SK-N-SH treated with all-trans-retinoic acid at 6 μM for 48 hours (cell line): ENCODE data around the gene SYNDIG1.

Experiments
- ATAC-seq: fragments of 200-7000 bp; cut with Tn5 transposase; 3 replicates; pipeline ENCODE4 v1.9.1; 2020; ENCODE audit warnings: mild to moderate bottlenecking, moderate library complexity
- ARNTL ChIP-seq: fragments of 450-650 bp; formaldehyde crosslinking; IDR thresholded peaks from 2 replicates; pipeline ENCODE4 v1.5.0; 2020; ENCODE audit warnings: low read depth, mild to moderate bottlenecking, moderate library complexity, borderline replicate concordance
- BACH2 ChIP-seq: fragments of 250-450 bp; sonication (Bioruptor Pico); IDR thresholded peaks from 2 replicates; pipeline ENCODE4 v1.9.0; 2021; ENCODE audit warnings: mild to moderate bottlenecking, borderline replicate concordance
- CSDC2 ChIP-seq: fragments of 250-450 bp; sonication (Bioruptor Pico); IDR thresholded peaks from 2 replicates; pipeline ENCODE4 v1.5.0; 2020; ENCODE audit warnings: mild to moderate bottlenecking, moderate library complexity
- ESRRG ChIP-seq: fragments of 250-450 bp; sonication (Bioruptor Pico); IDR thresholded peaks from 2 replicates; pipeline ENCODE4 v1.6.1; 2021; ENCODE audit warnings: mild to moderate bottlenecking
- GLIS3 ChIP-seq: fragments of 250-450 bp; sonication (Bioruptor Pico); IDR thresholded peaks from 2 replicates; pipeline ENCODE4 v1.5.0; 2020; ENCODE audit warnings: mild to moderate bottlenecking, moderate library complexity
- ISL1 ChIP-seq: fragments of 250-450 bp; sonication (Bioruptor Pico); IDR thresholded peaks from 2 replicates; pipeline ENCODE4 v2.1.2; 2022; ENCODE audit warnings: mild to moderate bottlenecking, moderate library complexity
- OSR1 ChIP-seq: fragments of 250-450 bp; sonication (Bioruptor Pico); IDR thresholded peaks from 2 replicates; pipeline ENCODE4 v1.8.0; 2022; ENCODE audit warnings: moderate library complexity, mild to moderate bottlenecking, inconsistent platforms
- PPARA ChIP-seq: fragments of 250-450 bp; sonication (Bioruptor Pico); IDR thresholded peaks from 2 replicates; pipeline ENCODE4 v1.5.0; 2020; ENCODE audit warnings: mild to moderate bottlenecking, borderline replicate concordance
- RARB ChIP-seq: fragments of 250-450 bp; sonication (Bioruptor Pico); IDR thresholded peaks from 2 replicates; pipeline ENCODE4 v1.8.0; 2021; ENCODE audit warnings: mild to moderate bottlenecking, moderate library complexity
- SNAI2 ChIP-seq: fragments of 250-450 bp; sonication (Bioruptor Pico); IDR thresholded peaks from 2 replicates; pipeline ENCODE4 v1.5.0; 2020; ENCODE audit warnings: mild to moderate bottlenecking, moderate library complexity
- TCF4 ChIP-seq: fragments of 250-450 bp; sonication (Bioruptor Pico); IDR thresholded peaks from 2 replicates; pipeline ENCODE4 v1.8.0; 2021; ENCODE audit warnings: mild to moderate bottlenecking, moderate library complexity, borderline replicate concordance
- TOX ChIP-seq: fragments of 250-450 bp; sonication (Bioruptor Pico); IDR thresholded peaks from 2 replicates; pipeline ENCODE4 v1.8.0; 2021; ENCODE audit warnings: mild to moderate bottlenecking, moderate library complexity, borderline replicate concordance
- ZC3H10 ChIP-seq: fragments of 250-450 bp; sonication (Bioruptor Pico); IDR thresholded peaks from 2 replicates; pipeline ENCODE4 v1.5.1; 2021; ENCODE audit warnings: mild to moderate bottlenecking, moderate library complexity
- ZFP3 ChIP-seq: fragments of 250-450 bp; sonication (Bioruptor Pico); IDR thresholded peaks from 2 replicates; pipeline ENCODE4 v1.5.0; 2020; ENCODE audit warnings: mild to moderate bottlenecking, moderate library complexity
- ZFP30 ChIP-seq: fragments of 450-650 bp; formaldehyde crosslinking; IDR thresholded peaks from 2 replicates; pipeline ENCODE4 v1.5.0; 2022; ENCODE audit warnings: mild to moderate bottlenecking, moderate library complexity
- ZNF565 ChIP-seq: fragments of 450-650 bp; formaldehyde crosslinking; conservative IDR thresholded peaks from 2 replicates; pipeline ENCODE4 v1.5.0; 2020; ENCODE audit warnings: low read depth, mild to moderate bottlenecking, moderate library complexity
- ZNF70 ChIP-seq: fragments of 450-650 bp; formaldehyde crosslinking; IDR thresholded peaks from 2 replicates; pipeline ENCODE4 v1.5.0; 2020; ENCODE audit warnings: mild to moderate bottlenecking, moderate library complexity
- ZNF8 ChIP-seq: fragments of 450-650 bp; formaldehyde crosslinking; IDR thresholded peaks from 2 replicates; pipeline ENCODE4 v1.5.0; 2020; ENCODE audit warnings: mild to moderate bottlenecking, moderate library complexity
- TF ChIP-seq, protein P1 (sequence below): fragments of 250-450 bp; sonication (Bioruptor Pico); IDR thresholded peaks from 2 replicates; pipeline ENCODE4 v1.8.0; 2021; ENCODE audit warnings: low read depth, mild to moderate bottlenecking, moderate library complexity, borderline replicate concordance
- TF ChIP-seq, protein P2 (sequence below): fragments of 250-450 bp; sonication (Bioruptor Pico); IDR thresholded peaks from 2 replicates; pipeline ENCODE4 v1.8.0; 2020; ENCODE audit warnings: mild to moderate bottlenecking, moderate library complexity, borderline replicate concordance
- TF ChIP-seq, protein P3 (sequence below): fragments of 250-450 bp; sonication (Bioruptor Pico); IDR thresholded peaks from 2 replicates; pipeline ENCODE4 v1.5.1; 2020; ENCODE audit warnings: low read depth, mild to moderate bottlenecking, moderate library complexity
- TF ChIP-seq, protein P4 (sequence below): fragments of 250-450 bp; sonication (Bioruptor Pico); IDR thresholded peaks from 2 replicates; pipeline ENCODE4 v1.5.0; 2020; ENCODE audit warnings: mild to moderate bottlenecking, moderate library complexity

Gene SYNDIG1

DNA sequence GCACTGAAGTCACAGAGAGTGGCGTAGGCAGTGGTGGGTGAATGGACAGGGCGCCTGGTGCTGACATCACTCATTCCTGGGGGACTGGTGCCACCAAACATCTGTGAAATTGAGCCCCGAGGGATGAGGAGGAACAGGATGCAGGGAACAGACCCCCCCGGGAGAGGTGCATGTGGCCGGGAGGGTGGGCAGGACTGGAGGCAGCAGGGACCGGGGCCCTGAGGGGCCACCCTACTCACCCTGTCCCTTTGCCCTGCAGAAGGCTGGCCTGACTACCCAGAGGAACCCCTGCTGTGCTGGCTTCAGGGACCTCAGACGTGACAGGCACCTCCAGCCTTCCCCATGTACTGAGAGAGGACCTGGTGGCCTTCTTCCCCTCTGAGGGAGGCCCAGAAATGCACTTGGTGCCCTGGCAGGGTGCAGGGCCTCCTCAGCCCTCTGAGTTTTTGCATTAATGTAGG, 25.1 kb downstream of the SYNDIG1 start:
- no peak for ATAC-seq
- TF ChIP-seq ZNF8 (CRISPR knock-in tag), result no peak
- no peak for TF ChIP-seq ZFP3
- TF ChIP-seq PPARA (CRISPR knock-in tag), result no peak
- TF ChIP-seq, protein P1, sequence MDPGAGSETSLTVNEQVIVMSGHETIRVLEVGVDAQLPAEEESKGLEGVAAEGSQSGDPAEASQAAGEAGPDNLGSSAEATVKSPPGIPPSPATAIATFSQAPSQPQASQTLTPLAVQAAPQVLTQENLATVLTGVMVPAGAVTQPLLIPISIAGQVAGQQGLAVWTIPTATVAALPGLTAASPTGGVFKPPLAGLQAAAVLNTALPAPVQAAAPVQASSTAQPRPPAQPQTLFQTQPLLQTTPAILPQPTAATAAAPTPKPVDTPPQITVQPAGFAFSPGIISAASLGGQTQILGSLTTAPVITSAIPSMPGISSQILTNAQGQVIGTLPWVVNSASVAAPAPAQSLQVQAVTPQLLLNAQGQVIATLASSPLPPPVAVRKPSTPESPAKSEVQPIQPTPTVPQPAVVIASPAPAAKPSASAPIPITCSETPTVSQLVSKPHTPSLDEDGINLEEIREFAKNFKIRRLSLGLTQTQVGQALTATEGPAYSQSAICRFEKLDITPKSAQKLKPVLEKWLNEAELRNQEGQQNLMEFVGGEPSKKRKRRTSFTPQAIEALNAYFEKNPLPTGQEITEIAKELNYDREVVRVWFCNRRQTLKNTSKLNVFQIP (CRISPR knock-in tag), result no peak
- TF ChIP-seq ESRRG (CRISPR knock-in tag), result no peak
- TF ChIP-seq BACH2 (CRISPR knock-in tag), result no peak
- no peak for TF ChIP-seq TCF4
- TF ChIP-seq ZC3H10 (CRISPR knock-in tag), result no peak
- TF ChIP-seq ZFP30, result no peak
- TF ChIP-seq GLIS3, result no peak
- TF ChIP-seq RARB (CRISPR knock-in tag), result no peak
- TF ChIP-seq ISL1 (CRISPR knock-in tag), result no peak
- TF ChIP-seq, protein P2, sequence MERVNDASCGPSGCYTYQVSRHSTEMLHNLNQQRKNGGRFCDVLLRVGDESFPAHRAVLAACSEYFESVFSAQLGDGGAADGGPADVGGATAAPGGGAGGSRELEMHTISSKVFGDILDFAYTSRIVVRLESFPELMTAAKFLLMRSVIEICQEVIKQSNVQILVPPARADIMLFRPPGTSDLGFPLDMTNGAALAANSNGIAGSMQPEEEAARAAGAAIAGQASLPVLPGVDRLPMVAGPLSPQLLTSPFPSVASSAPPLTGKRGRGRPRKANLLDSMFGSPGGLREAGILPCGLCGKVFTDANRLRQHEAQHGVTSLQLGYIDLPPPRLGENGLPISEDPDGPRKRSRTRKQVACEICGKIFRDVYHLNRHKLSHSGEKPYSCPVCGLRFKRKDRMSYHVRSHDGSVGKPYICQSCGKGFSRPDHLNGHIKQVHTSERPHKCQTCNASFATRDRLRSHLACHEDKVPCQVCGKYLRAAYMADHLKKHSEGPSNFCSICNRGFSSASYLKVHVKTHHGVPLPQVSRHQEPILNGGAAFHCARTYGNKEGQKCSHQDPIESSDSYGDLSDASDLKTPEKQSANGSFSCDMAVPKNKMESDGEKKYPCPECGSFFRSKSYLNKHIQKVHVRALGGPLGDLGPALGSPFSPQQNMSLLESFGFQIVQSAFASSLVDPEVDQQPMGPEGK (CRISPR knock-in tag), result no peak
- TF ChIP-seq ZNF70, result no peak
- TF ChIP-seq, protein P3, sequence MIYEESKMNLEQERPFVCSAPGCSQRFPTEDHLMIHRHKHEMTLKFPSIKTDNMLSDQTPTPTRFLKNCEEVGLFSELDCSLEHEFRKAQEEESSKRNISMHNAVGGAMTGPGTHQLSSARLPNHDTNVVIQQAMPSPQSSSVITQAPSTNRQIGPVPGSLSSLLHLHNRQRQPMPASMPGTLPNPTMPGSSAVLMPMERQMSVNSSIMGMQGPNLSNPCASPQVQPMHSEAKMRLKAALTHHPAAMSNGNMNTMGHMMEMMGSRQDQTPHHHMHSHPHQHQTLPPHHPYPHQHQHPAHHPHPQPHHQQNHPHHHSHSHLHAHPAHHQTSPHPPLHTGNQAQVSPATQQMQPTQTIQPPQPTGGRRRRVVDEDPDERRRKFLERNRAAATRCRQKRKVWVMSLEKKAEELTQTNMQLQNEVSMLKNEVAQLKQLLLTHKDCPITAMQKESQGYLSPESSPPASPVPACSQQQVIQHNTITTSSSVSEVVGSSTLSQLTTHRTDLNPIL (CRISPR knock-in tag), result no peak
- TF ChIP-seq TOX (CRISPR knock-in tag), result no peak
- TF ChIP-seq ARNTL (CRISPR knock-in tag), result no peak
- TF ChIP-seq, protein P4, sequence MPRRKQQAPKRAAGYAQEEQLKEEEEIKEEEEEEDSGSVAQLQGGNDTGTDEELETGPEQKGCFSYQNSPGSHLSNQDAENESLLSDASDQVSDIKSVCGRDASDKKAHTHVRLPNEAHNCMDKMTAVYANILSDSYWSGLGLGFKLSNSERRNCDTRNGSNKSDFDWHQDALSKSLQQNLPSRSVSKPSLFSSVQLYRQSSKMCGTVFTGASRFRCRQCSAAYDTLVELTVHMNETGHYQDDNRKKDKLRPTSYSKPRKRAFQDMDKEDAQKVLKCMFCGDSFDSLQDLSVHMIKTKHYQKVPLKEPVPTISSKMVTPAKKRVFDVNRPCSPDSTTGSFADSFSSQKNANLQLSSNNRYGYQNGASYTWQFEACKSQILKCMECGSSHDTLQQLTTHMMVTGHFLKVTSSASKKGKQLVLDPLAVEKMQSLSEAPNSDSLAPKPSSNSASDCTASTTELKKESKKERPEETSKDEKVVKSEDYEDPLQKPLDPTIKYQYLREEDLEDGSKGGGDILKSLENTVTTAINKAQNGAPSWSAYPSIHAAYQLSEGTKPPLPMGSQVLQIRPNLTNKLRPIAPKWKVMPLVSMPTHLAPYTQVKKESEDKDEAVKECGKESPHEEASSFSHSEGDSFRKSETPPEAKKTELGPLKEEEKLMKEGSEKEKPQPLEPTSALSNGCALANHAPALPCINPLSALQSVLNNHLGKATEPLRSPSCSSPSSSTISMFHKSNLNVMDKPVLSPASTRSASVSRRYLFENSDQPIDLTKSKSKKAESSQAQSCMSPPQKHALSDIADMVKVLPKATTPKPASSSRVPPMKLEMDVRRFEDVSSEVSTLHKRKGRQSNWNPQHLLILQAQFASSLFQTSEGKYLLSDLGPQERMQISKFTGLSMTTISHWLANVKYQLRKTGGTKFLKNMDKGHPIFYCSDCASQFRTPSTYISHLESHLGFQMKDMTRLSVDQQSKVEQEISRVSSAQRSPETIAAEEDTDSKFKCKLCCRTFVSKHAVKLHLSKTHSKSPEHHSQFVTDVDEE (CRISPR knock-in tag), result no peak
- TF ChIP-seq OSR1, result no peak
- TF ChIP-seq ZNF565 (CRISPR knock-in tag), result no peak
- TF ChIP-seq, all 23 proteins: peak for 0

DNA sequence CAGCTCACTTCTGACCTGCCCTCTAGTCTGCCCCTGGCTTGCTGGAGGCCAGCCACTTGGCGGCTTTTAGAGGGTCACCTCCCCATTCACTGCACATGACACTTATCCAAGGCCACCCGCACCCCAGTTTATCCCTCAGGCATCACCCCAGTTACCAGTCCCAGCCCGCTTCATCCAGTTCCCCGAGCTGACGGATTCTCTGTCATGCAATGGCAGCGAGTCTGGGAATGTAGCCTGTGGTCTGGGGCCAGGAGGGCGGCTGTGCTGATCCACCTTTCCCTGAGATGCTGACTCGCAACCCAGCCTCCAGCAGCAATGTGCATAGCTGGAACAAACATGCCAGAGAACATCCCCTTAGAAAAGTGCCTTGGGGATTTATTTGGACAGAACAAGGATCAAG, 25.8 kb downstream of the SYNDIG1 start:
- TF ChIP-seq ZC3H10 (CRISPR knock-in tag) (no peak), ZFP3 (no peak), ARNTL (CRISPR knock-in tag) (no peak), TCF4 (no peak), CSDC2 (no peak), GLIS3 (no peak), PPARA (CRISPR knock-in tag) (no peak), ZNF565 (CRISPR knock-in tag) (no peak), RARB (CRISPR knock-in tag) (no peak)
- TF ChIP-seq, all 23 proteins: peak for 0
- no peak for ATAC-seq

DNA sequence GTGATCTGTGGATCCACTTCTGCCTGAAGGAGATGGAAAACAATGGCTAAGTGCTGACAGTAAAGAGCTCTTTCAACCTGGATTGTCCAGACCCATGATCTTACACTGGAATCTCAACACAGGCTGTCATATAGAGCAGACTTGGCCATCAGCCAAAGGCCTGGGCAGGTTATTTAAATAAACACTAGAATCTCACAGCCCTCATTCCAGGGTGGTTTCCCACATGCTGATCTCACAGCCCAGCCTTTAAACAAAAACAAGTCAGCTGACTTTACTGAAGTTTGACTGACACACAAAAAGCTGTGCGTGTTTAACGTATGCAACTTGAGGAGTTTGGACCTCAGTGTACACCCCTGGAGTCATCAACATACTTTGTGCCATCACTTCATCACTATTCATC, 28.4 kb downstream of the SYNDIG1 start:
- ATAC-seq, result no peak
- TF ChIP-seq ZFP3 (no peak), CSDC2 (no peak), TCF4 (no peak), ZNF70 (no peak), GLIS3 (no peak), BACH2 (CRISPR knock-in tag) (no peak), RARB (CRISPR knock-in tag) (no peak), ISL1 (CRISPR knock-in tag) (no peak), SNAI2 (CRISPR knock-in tag) (no peak), ARNTL (CRISPR knock-in tag) (no peak)
- TF ChIP-seq, protein P3 (CRISPR knock-in tag), result no peak
- TF ChIP-seq, protein P4 (CRISPR knock-in tag), result no peak
